HG03039 (cell line): ENCODE data around the gene GAL.

ENCODE experiments used
- ATAC-seq: cut with Tn5 transposase; IDR thresholded peaks from one replicate; pipeline ENCODE4 v1.9.1; 2021; ENCODE audit warnings: mild to moderate bottlenecking, moderate library complexity; ENCODE audit not compliant: unreplicated experiment

The GAL gene

DNA sequence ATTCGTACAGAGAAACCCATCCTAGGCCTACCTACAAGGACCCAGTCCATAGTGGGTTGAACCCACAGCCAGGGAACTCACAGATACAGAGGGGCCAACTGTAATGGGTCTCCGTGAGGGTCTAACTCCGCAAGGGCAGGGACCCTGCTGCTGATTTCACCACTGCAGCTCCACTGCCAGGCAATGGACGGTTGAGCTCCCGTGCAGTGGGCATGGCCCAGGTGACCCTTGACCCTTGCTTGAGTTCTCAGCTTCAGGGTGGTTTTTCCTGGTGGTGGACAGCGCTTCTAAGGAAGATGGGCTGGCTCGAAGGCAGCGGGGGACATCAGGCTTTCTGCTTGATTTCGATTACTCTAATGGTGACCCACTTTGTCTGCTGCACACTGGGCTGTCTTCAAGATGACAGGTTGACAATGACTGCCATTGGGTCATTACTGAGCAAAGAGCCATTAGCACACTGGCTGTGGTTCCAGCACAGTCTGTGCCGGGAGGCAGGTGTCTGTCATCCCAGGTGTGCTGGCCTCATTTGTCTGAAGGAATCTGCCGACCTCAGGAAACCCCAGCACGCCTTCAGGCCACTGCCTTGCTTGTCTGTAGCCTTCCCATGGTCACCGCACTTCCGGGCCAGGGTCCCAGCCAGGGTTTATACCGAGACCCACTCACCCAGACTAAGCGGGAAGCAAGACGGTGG, 3.7 kb upstream of the GAL start:
- no peak for ATAC-seq

DNA sequence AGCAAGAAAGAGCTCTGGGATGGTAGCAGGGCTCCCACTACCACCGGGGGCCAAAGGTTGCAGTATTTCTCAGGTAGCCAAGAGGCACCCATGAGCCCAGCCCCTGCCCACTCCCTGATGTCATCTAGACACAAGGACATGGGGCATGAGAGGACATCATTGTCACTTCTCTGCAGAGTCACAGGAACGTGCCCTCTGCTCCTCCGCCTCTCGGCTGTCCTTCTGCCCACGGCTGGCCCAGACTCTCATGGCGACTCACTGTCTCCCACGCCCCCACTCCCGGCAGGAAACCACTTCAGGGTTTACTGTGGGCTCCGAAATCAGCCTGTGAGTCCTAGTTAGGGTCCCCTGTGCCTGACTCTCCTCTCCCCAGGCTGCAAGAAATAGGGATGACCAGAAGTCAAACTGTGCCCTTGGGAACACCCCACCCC, 1.8 kb upstream of the GAL start:
- ATAC-seq = no peak

DNA sequence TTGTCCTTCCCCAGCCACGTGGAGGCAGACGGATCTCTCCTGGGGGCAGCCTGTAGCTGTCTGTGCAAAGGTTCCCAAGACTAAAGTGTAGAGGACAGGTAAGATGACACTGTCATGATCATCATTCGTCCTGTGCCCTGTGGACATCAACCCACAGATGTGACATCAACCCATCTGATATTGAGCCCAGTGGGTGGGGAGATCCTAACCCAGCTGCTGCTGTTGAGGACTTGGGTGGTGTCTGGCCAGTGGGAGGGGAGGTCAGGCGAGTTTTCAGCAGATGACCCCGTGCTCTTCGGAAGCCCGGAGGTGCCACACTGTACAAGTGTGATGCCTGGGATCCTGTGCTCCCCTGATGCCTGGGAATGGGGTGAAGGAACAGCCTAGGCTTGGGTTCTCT, 1.2 kb upstream of the GAL start:
- no peak for ATAC-seq

DNA sequence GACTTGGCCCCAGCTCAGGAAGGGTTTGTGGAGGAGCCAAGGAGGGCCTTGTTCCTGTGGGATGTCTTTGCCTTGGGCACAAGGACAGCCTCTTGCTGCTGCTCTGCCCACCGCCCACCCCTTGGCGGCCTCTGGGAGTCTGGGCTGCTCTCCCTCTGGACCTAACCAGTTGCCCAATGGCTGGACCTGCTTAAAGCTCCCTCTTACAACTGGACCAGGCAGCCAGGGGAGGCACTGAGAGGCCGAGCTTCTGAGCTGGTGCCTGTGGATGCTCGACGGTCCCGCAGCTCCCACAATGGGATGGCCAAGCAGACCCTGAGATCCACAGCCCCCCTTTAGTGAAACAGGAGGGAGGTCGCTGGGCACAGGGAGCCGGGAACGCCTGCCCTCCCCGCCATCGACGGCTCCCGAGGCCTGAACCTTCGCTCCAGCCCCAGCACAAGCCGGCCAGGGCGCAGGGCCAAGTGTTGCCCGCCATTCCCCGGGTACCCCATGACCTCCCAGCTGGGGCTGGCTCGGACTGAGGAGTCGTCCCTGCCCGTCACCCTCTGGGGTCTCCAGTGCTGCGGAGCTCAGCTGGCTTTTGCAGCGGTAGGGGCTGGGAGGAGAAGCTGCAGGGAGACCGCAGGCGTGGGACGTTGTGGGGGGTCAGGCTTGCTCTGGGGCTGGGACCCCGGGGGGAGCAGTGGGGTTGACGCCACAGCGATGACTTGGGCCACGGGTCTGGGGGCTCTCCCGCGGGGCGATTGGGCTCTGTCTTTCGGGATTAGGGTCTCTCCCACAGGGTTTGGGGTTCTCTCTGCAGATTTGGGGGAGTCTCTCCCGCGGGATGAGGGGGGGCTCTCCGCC, 584 bp upstream of the GAL start:
- no peak for ATAC-seq

DNA sequence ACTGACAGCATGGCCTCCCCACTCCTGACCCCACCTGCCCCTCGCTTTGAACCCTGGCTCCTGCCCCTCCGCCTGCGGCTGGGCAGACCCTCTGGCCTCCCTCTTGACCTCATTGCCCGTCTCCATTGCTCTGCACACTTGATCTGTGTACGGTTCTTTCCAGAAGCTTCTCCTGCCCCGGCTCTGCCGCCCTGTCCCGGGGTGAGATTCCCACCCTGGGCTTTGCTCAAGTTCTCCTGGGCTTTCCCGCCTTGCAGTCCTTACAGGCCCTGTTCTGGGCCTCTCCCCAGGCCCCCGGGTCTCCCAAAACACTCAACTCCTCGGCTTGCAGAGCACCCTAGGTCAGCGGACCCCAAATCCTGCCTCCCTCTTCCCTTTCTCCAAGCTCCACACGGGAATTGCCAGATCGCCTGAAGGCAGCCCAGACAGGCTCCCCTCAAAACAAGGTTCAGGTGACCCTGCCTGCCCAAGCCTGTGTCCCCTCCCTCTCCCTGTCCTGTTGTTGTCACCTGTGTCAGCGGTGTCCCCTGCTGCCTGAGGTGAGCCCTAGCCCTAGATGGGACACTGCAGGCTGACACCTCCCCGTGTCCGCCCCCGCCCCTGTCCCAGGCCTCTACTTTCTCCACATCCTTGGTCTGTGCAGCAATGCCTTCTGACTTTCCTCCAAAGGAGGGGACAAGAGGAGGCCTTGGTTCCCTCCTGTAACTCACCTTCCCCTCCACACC, 1.5 kb downstream of the GAL start:
- no peak for ATAC-seq

DNA sequence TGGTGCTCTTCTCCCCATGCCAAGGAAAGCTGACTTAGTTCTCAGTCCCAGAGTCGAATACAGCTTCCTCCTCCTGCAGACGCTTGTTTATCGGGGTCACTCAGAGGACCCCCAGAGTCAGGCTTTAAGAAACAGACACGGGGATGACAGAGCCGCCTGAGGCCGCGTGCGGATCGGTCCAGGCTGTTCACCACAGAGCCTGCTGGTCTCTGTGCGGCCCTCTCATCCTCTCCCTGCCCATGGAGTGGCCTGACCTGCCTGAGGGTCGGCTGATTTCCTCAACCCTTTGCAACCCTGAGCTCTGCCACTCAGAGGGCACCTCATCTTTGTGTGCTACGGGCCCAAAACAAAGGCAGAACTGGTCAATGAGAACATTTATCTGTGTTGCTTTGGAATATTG, 2.1 kb downstream of the GAL start:
- no peak for ATAC-seq

DNA sequence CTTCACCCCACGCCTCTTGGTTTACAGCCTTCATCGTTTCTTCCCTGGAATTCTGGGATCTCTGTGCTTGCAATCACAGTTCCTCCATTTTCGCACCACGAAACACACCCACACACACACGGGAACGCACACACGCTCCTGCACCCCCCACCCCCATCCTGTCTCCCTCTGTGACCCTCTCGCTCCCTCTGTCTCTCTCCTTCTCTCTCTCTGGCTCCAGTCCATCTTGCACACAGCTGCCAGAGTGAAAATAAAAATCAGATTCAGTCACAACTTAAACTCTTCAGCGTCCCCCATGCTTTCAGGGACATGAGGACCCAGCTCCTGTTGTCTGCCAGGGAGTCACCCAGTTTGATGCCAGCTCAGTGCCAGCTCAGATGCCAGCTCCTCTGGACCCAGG, 3.0 kb downstream of the GAL start:
- ATAC-seq = no peak

DNA sequence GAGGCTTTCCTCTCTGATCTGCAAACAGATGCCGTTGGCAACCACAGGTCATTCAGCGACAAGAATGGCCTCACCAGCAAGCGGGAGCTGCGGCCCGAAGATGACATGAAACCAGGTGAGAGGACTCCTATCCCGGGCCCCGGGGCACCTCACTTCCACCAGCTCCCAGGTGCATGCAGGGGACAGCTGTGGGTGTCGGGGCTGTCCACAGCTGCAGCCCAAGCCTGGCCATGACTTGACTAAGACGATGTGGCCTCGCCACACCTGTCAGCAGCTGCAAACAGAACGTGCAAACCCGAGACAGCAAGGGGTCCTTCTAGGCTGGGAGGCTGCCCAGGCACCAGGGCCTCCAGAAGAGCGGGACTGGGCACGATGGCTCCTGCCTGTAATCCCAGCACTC, 3.6 kb downstream of the GAL start:
- ATAC-seq = no peak

DNA sequence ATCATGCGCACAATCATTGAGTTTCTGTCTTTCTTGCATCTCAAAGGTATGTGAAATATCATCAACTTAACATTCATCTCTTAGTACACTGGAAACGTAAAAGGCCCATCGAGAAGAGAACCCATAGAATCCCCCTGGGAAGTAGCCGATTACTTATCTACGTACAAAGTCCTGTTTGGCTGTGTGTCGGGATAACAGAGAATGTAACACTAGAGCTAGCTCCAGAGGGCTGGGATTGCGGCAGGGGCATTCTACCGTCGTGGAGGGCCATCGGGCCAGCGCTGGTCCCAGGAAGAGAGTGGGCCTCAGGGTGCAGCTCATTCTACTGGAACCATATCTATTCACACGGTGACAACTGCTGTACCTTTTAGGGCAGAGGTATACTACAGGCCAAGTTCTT, 4.5 kb downstream of the GAL start:
- no peak for ATAC-seq

DNA sequence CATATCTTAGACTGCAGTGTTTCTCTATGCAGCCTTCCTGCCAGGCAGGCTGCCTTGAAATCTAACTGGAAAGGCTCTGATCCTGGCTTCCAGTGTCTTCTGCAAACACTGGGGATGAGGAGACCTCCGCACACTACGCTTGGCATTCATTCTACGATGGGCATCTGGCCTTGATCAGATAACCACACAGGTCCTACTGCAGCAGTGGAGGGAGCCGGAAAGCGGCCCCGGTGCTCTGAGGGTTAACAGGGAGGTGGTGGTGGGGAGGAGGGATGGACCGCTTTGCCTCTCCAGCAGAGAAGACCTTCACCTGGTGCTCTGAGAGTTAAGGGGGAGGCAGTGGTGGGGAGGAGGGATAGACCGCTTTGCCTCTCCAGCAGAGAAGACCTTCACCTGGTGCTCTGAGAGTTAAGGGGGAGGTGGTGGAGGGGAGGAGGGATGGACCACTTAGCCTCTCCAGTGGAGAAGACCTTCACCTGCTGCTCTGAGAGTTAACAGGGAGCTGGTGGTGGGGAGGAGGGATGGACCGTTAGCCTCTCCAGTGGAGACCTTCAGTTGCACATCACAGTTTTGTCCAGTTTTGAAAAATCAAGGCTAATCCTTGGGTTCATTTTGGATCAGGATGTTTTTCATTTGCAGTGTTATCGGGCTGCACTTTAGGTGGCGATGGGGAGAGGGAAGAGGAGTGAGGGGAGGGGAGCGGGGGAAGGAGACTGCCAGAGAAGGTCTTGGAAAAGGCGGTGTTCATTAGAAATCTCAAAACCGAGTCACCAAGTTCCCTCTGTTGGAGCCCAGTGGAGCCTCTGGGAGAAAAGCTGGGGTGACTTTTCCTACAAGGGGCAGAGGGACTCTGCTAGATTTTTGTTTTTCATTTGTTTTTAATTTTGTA, 5.6 kb downstream of the GAL start:
- ATAC-seq = no peak

DNA sequence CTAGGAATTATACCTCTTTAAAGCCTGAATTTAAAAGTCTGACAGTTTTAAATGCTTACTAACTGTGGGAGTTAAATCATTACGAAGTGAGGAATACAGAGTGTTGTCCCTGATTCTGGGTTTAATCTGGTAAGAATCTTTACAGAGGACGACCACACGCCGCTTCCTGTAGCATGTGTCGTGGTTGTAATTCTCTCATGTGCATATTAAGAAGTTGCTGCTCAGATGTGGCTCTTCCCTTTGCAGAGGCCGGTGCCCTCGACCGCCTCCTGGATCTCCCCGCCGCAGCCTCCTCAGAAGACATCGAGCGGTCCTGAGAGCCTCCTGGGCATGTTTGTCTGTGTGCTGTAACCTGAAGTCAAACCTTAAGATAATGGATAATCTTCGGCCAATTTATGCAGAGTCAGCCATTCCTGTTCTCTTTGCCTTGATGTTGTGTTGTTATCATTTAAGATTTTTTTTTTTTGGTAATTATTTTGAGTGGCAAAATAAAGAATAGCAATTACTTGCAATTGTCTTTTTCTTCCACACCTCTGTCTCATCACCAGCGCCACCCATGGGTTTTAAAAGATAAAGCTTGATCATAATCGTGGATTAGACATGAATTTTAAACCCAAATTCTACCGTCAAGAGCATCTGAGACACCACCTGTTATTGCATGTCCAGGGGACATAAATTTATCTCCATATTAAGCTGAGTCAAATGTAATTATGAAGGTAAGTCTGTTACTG, 6.5 kb downstream of the GAL start:
- no peak for ATAC-seq

DNA sequence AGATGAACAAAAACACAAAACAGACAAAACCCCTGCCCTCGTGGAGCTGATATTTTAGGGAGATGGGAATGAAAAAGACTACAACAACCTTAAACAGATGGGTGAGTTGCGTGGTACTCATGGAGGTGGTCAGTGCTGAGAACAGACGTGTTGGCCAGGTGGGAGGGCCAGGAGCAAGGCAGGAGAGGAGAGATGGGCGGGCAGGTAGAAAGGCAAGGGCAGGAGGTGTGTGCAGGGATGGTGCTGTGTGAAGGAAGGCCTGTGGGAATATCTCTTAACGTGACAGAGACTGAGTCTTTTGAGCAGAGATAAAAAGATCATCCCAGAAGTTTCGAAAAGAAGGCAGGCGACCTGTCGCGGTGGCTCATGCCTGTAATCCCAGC, 7.0 kb downstream of the GAL start:
- ATAC-seq = no peak

DNA sequence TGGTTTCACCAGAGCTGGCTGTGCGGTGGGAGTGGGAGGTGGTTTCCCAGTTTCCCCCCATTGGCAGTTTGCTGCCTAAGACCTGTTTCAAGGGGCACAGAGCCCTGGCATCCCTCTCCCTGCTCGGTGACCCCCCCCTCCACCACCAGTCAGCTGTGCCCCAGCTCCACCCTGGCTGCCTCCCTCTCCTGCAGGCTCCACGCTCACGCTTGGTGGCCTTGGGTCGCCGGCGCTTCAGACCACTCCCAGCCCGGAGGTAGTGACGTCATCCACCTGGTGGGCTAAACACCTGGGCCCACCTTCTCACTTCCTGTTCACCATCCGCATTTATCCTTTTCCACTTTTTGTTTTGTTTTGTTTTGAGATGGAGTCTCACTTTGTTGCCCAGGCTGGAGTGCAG, 7.8 kb downstream of the GAL start:
- no peak for ATAC-seq

DNA sequence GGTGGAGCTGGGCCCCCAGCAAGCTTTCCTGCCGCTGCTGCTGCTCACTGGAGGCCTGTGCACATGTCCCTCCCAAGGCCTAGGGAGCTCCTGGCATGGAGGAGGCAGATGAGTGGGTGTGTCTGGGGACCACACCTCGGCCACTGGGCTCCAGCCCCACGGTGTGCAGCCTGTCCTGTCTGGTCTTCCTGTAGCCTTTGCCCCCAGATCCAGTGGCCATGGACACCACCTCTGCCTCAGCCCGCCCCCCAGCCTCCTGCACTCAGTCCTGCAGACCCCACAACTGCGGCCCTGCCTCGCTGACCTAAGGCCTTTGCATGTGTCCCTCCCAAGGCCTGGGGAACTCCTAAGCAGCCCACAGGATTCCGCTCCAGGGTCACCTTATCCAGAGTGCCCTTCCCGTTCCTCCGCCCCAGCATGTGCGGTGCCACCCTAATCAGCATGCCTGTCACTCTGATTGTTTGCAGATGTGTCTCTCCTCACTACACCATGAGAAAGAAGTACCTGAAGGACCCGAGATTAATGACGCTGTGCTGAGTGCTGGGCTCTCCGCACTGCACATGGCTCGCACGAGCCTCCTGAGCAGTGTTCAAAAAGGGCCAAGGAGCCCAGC, 8.6 kb downstream of the GAL start:
- ATAC-seq = no peak

DNA sequence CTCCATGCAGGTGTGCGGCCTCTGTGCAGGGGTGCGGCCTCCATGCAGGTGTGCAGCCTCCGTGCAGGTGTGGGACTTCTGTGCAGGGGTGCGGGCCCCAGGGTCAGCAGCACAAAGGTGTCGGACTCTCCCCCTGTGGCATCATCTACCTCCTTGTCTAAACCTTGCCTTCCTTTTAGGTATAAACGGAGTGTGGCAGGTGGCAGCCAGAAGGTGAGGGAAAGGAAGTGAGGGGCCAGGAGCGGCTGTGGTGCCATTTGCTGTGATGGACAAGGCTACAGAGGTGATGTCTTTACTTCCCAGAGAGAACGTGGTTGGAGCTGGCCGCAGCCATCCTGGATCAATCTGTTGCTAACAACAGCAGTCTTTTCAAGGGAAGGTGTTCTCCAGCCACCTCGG, 9.1 kb downstream of the GAL start:
- no peak for ATAC-seq

DNA sequence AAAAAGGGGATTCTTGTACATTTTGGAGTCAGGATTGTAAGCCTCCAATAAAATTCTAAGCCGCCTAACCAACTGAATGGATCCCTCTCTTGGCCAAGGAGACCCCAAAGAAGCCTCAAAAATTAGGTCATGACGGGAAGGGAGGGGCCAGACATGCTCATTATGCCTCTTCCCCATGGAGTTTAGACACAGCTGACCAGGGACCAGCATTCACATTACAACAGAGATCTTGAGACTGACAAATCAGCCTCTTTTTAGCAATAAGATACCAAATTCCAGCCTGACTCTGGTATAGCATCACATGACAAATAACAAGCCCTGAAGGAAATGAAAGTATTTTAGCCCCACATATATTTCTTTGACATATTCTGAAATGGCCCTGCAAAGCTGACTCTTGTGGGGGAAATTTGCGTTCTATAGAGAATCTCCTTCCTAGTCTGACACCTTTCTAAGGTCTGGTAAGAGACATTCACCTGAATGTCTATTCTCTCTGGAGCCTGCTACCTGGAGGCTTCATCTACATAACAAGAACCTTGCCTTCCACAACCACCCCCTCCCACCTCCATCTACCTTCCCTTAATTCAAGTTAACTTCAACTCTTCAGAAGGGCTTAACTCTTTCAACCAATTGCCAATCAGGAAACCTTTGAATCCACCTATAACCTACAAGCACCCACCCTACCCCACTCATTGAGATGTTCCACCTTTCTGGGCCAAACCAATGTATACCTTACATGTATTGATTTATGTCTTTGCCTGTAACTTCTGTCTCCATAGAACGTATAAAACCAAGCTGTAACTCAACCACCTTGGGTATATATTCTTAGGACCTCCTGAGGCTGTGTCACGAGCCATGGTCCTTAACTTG, 10.3 kb downstream of the GAL start:
- no peak for ATAC-seq

DNA sequence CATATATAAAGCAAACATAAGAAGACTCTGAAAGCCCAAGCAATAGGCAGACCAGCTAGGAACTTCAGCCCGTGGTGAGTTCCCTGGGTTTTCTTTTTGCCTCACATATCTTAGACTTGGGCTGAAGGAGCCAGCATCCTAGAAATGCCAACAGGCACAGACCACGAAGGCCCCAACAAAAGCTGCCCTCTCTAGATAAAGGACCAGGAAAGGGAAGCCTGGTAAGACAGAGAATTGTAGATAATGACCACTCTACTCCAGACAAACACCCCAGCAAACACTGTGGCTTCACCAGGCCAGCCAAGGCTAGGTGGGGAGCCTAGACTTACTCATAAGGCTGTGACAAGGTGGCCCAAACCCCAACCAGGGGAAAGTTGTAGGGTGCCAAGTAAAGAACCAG, 11.2 kb downstream of the GAL start:
- no peak for ATAC-seq

DNA sequence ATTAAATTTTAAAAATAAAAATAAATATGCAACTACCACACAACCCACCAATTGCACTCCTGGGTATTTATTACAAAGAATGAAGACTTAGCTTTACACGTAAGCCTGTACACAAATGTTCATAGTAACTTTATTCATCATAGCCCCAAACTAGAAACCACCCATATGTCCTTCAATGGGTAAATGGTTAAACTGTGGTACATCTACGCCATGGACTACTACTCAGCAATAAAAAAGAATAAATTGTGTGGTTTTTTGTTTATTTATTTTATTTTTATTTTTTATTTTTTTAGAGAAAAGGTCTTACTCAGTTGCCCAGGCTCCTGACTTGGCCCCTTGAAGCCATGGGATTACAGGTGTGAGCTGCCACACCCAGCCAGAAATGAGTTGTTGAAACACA, 14.6 kb downstream of the GAL start:
- ATAC-seq = no peak

DNA sequence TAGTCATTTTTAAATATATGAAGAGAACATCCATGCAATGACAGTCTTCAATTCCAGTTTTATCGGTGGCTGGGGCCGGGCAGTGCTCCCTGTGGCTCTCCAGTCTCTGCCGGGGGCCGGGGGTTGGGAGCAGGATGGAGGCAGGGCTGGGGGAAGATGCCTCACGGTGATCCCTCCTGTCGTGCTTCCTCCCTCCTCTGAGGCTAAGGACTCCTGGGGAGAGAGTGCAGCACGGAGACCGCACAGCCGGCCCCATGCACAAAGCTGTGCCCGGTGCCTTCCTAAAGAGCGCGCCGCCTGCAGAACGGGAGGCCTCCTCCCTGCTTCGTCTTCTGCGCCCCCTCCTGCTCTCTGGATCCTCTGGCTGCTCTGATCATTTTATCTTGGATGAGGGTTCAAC, 20.5 kb downstream of the GAL start:
- ATAC-seq = no peak
